MM.1S (cell line): ENCODE data around the gene CAMSAP1.

Experiments used
- DNase-seq: peaks from one replicate; pipeline ENCODE4 v3.0.0-alpha.2; 2015
- H2AFZ ChIP-seq: fragments of 300-600 bp; sonication (generic); 2 replicates; pipeline ENCODE4 v1.6.0; 2016; ENCODE audit warnings: antibody characterized with exemption, low read length
- H3F3A ChIP-seq: fragments of 300-600 bp; sonication (generic); 2 replicates; pipeline ENCODE4 v1.6.1; 2016; ENCODE audit warnings: mild to moderate bottlenecking, antibody characterized with exemption, low read length, moderate library complexity, mixed read lengths; ENCODE audit not compliant: insufficient read depth
- H3K27ac ChIP-seq: fragments of 300-600 bp; sonication (generic); 2 replicates; pipeline ENCODE4 v1.5.1; 2016; ENCODE audit warnings: mild to moderate bottlenecking, low read length
- H3K27me3 ChIP-seq: fragments of 300-600 bp; sonication (generic); replicated peaks from 2 replicates; pipeline ENCODE4 v1.6.0; 2016; ENCODE audit warnings: low read length; ENCODE audit not compliant: insufficient read depth
- H3K36me3 ChIP-seq: fragments of 300-600 bp; sonication (generic); replicated peaks from 2 replicates; pipeline ENCODE4 v1.6.1; 2016; ENCODE audit warnings: mild to moderate bottlenecking, low read length, mixed read lengths; ENCODE audit not compliant: insufficient read depth
- H3K4me1 ChIP-seq: fragments of 300-600 bp; sonication (generic); 2 replicates; pipeline ENCODE4 v1.6.1; 2016; ENCODE audit warnings: low read length, mixed read lengths
- H3K4me2 ChIP-seq: fragments of 300-600 bp; sonication (generic); 2 replicates; pipeline ENCODE4 v1.6.0; 2016; ENCODE audit warnings: low read depth, low read length
- H3K4me3 ChIP-seq: fragments of 300-600 bp; sonication (generic); 2 replicates; pipeline ENCODE4 v1.5.1; 2016; ENCODE audit warnings: low read length, mixed read lengths
- H3K79me2 ChIP-seq: fragments of 300-600 bp; sonication (generic); 2 replicates; pipeline ENCODE4 v1.6.1; 2016; ENCODE audit warnings: mixed run types, low read length, mixed read lengths
- H3K9ac ChIP-seq: fragments of 300-600 bp; sonication (generic); 2 replicates; pipeline ENCODE4 v1.6.1; 2016; ENCODE audit warnings: low read length, mixed read lengths
- H3K9me2 ChIP-seq: fragments of 300-600 bp; sonication (generic); replicated peaks from 2 replicates; pipeline ENCODE4 v1.6.1; 2016; ENCODE audit warnings: mild to moderate bottlenecking, low read length, mixed read lengths; ENCODE audit not compliant: insufficient read depth
- H3K9me3 ChIP-seq: fragments of 300-600 bp; sonication (generic); replicated peaks from 2 replicates; pipeline ENCODE4 v1.6.1; 2016; ENCODE audit warnings: mild to moderate bottlenecking, low read length, mixed read lengths; ENCODE audit not compliant: insufficient read depth
- H4K20me1 ChIP-seq: fragments of 300-600 bp; sonication (generic); 2 replicates; pipeline ENCODE4 v1.6.1; 2016; ENCODE audit warnings: mild to moderate bottlenecking, low read length, moderate library complexity, mixed read lengths; ENCODE audit not compliant: insufficient read depth
- EZH2 ChIP-seq: fragments of 300-600 bp; sonication (generic); optimal IDR thresholded peaks from 2 replicates; pipeline ENCODE3; 2017; ENCODE audit warnings: low read depth, mild to moderate bottlenecking, antibody characterized with exemption, low read length, mixed read lengths
- EZH2phosphoT487 ChIP-seq: fragments of 300-600 bp; sonication (generic); IDR thresholded peaks from 2 replicates; pipeline ENCODE4 v1.6.1; 2018; ENCODE audit warnings: antibody characterized with exemption, low read length
- TF ChIP-seq, protein P1 (sequence below): fragments of 300-600 bp; sonication (generic); IDR thresholded peaks from 2 replicates; pipeline ENCODE4 v1.5.1; 2016; ENCODE audit warnings: antibody characterized with exemption, low read length, mixed read lengths

The CAMSAP1 gene

DNA sequence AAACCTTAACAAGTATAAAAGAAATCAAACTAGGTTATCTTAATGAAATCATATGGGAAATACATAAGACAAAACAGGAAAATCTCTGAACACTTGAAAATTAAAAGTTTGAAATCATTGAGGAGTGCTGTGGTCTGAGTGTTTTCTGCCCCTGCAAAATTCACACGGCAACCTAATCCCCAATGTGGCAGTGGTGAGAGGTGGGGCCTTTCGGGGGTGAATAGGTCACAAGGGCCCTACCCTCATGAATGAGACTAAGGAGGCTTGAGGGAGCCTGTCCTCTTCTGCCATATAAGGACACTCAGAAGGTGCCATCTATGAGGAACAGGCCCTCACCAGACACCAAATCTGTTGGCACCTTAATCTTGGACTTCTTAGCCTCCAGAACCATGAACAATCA, 10.7 kb downstream of the CAMSAP1 start:
- H3K9me3 ChIP-seq: no peaks in the 10 kb centered on the region
- no peaks in the 10 kb centered on the region for H3K36me3 ChIP-seq
- TF ChIP-seq EZH2phosphoT487 (no peak), EZH2 (no peak)
- TF ChIP-seq, protein P1, sequence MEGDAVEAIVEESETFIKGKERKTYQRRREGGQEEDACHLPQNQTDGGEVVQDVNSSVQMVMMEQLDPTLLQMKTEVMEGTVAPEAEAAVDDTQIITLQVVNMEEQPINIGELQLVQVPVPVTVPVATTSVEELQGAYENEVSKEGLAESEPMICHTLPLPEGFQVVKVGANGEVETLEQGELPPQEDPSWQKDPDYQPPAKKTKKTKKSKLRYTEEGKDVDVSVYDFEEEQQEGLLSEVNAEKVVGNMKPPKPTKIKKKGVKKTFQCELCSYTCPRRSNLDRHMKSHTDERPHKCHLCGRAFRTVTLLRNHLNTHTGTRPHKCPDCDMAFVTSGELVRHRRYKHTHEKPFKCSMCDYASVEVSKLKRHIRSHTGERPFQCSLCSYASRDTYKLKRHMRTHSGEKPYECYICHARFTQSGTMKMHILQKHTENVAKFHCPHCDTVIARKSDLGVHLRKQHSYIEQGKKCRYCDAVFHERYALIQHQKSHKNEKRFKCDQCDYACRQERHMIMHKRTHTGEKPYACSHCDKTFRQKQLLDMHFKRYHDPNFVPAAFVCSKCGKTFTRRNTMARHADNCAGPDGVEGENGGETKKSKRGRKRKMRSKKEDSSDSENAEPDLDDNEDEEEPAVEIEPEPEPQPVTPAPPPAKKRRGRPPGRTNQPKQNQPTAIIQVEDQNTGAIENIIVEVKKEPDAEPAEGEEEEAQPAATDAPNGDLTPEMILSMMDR: no peak
- no peaks in the 10 kb centered on the region for H3K4me1 ChIP-seq
- H4K20me1 ChIP-seq: 0 out of 2 replicates have a peak, but pooled peaks cover 4% of the 10 kb centered on the region
- H3K4me2 ChIP-seq: no peak overlapping the region
- no peaks in the 10 kb centered on the region for H3K9me2 ChIP-seq
- no peaks in the 10 kb centered on the region for H3K27me3 ChIP-seq
- H3K79me2 ChIP-seq: peaks cover 81% of the 10 kb centered on the region
- H3K4me3 ChIP-seq: no peak overlapping the region
- H3K27ac ChIP-seq: no peak overlapping the region
- DNase-seq: no peak
- no peaks in the 10 kb centered on the region for H3F3A ChIP-seq
- no peak overlapping the region for H3K9ac ChIP-seq
- no peak overlapping the region for H2AFZ ChIP-seq

DNA sequence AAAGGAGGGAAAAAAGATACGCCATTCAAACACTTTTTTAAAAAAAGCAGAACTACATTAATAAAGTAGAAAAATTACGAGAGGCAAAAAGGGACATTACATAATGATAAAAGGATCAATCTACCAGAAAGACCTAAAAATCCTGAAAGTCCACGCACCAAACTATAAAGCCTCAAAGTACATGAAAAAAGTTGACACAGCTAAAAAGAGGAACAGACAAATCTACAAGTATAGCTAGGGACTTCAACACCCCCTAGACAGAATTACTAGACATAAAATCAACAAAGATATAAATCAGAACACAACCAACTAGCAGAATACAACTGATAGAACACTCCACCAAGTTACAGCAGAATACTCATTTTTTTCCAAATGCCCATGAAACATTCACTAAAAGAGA, 11.1 kb downstream of the CAMSAP1 start:
- Histone ChIP-seq H3K27ac (no peak overlapping the region), H3K9ac (no peak overlapping the region), H2AFZ (no peak overlapping the region), H4K20me1 (0 out of 2 replicates have a peak, but pooled peaks cover 4% of the 10 kb centered on the region), H3K4me3 (no peak overlapping the region), H3K36me3 (no peaks in the 10 kb centered on the region), H3K4me2 (no peak overlapping the region), H3K9me2 (no peaks in the 10 kb centered on the region), H3K4me1 (no peaks in the 10 kb centered on the region), H3K9me3 (no peaks in the 10 kb centered on the region), H3K27me3 (no peaks in the 10 kb centered on the region), H3K79me2 (peaks cover 81% of the 10 kb centered on the region), H3F3A (no peaks in the 10 kb centered on the region)
- TF ChIP-seq EZH2phosphoT487 (no peak), EZH2 (no peak)
- TF ChIP-seq, protein P1: no peak
- DNase-seq: no peak

DNA sequence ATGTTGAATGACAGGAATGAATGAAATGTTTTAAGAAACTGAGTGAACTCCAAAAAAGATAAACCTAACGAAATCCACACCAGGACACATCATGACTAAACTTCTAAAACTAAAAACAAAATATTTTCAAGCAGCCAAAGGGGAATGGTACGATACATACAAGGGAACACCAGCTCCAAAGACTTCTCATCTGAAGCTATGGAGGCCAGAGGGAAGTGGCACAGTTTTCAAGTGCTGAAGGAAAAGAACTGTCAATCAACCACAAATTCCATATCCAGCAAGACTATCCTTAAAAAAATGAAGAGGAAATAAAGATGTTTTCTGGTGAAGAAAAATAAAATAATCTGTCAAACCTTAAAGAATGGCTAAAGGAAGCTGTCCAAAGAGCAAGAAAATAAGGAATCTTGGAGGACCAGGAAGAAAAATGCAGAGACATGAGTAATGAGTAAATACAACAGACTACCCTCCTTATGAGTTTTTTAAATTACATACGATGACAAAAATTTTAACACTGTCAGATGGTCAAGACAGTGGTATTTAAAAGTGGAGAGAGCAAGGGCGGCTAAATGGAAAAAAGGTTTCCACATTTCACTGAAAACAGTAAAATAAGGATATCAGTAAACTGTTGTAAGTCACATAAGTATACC, 12.0 kb downstream of the CAMSAP1 start:
- Histone ChIP-seq H3F3A (no peaks in the 10 kb centered on the region), H3K27me3 (no peaks in the 10 kb centered on the region), H3K9me2 (no peaks in the 10 kb centered on the region), H3K4me2 (no peak overlapping the region), H4K20me1 (0 out of 2 replicates have a peak, but pooled peaks cover 4% of the 10 kb centered on the region), H3K79me2 (peaks cover 84% of the 10 kb centered on the region), H2AFZ (no peak overlapping the region), H3K27ac (no peak overlapping the region), H3K36me3 (no peaks in the 10 kb centered on the region), H3K9ac (no peak overlapping the region), H3K9me3 (no peaks in the 10 kb centered on the region), H3K4me3 (no peak overlapping the region), H3K4me1 (no peaks in the 10 kb centered on the region)
- TF ChIP-seq EZH2phosphoT487 (no peak), EZH2 (no peak)
- TF ChIP-seq, protein P1: no peak
- no peak for DNase-seq
